Fibroblast of lung (primary cell): Measurements from ENCODE around the gene GAB2. TPM values are rescaled to one million over a fixed set of nuclear protein-coding genes. Genes with fewer than 3 reads are reported as not detected.
A peak's percentile ranks its signal among the peaks of the same experiment; 100 is the strongest.

Source experiments
- DNase-seq, 2 donors: peaks; one replicate each; pipeline versions ENCODE4 v3.0.0 to v3.0.0-alpha.2; 2010; ENCODE audit warnings: low read depth in 2 of 2
- H2AFZ ChIP-seq: 2 replicates; pipeline ENCODE4 v1.5.1; 2012; ENCODE audit warnings: low read length, control low read depth, inconsistent platforms
- H3K27ac ChIP-seq: 2 replicates; pipeline ENCODE4 v1.5.1; 2011; ENCODE audit warnings: low read length, control low read depth; ENCODE audit not compliant: insufficient read depth
- H3K27me3 ChIP-seq: 2 replicates; pipeline ENCODE4 v1.5.1; 2011; ENCODE audit warnings: mild to moderate bottlenecking, low read length; ENCODE audit not compliant: control insufficient read depth, insufficient read depth
- H3K36me3 ChIP-seq: 2 replicates; pipeline ENCODE4 v1.5.1; 2011; ENCODE audit warnings: low read length; ENCODE audit not compliant: control insufficient read depth, insufficient read depth
- H3K4me1 ChIP-seq: 2 replicates; pipeline ENCODE4 v1.5.1; 2011; ENCODE audit warnings: low read length; ENCODE audit not compliant: control insufficient read depth, insufficient read depth; ENCODE audit errors: extremely low read depth
- H3K4me2 ChIP-seq: 2 replicates; pipeline ENCODE4 v1.5.1; 2011; ENCODE audit warnings: low read length, control low read depth; ENCODE audit not compliant: insufficient read depth; ENCODE audit errors: extremely low read depth
- H3K4me3 ChIP-seq, 4 experiments: fragments of 200-600 bp in 1 of 4; sonication (generic) in 1 of 4; replicated peaks in 1 of 4; 2 replicates each; pipeline ENCODE4 v1.5.1; 2011 to 2016; ENCODE audit warnings: low read length in 4 of 4, low read depth in 3 of 4, mild to moderate bottlenecking in 3 of 4, control low read depth in 2 of 4, inconsistent platforms in 1 of 4, mixed read lengths in 1 of 4; ENCODE audit not compliant: insufficient read depth in 1 of 4; ENCODE audit errors: control extremely low read depth in 1 of 4
- H3K79me2 ChIP-seq: 2 replicates; pipeline ENCODE4 v1.5.1; 2012; ENCODE audit warnings: mild to moderate bottlenecking, low read length, inconsistent platforms; ENCODE audit not compliant: control insufficient read depth, insufficient read depth
- H3K9ac ChIP-seq: 2 replicates; pipeline ENCODE4 v1.5.1; 2011; ENCODE audit warnings: mild to moderate bottlenecking, low read length, control low read depth; ENCODE audit not compliant: insufficient read depth
- H3K9me3 ChIP-seq: 2 replicates; pipeline ENCODE4 v1.5.1; 2012; ENCODE audit warnings: low read depth, low read length; ENCODE audit not compliant: control insufficient read depth, insufficient read depth
- H4K20me1 ChIP-seq: 2 replicates; pipeline ENCODE4 v1.5.1; 2011; ENCODE audit warnings: low read length; ENCODE audit not compliant: control insufficient read depth, insufficient read depth; ENCODE audit errors: extremely low read depth
- EZH2 ChIP-seq: IDR thresholded peaks from 2 replicates; pipeline ENCODE4 v1.5.1; 2012; ENCODE audit warnings: low read length, control low read depth, mild to moderate bottlenecking; ENCODE audit errors: missing control alignments
- polyA plus RNA-seq, 2 donors: library from polyadenylated mRNA; depleted of rRNA in 1 of 2; stranded (reverse) in 1 of 2; unstranded in 1 of 2; fragments of >200 nt; gene quantifications; 2 replicates each; pipeline ENCODE4 v1.2.1, GENCODE V29; 2011 to 2012; ENCODE audit warnings: missing spikeins in 1 of 2
- total RNA-seq: library from RNA; depleted of rRNA; stranded (reverse); fragments of >200 nt; gene quantifications from 2 replicates; pipeline ENCODE4 v1.2.1, GENCODE V29; 2014
- TF ChIP-seq, protein P1 (sequence below), 2 donors: IDR thresholded peaks in 1 of 2; conservative IDR thresholded peaks in 1 of 2; 1 replicate in 1 of 2; 2 replicates in 1 of 2; pipeline ENCODE4 v1.5.1; 2011 to 2012; ENCODE audit warnings: low read length in 2 of 2, control low read depth in 1 of 2, inconsistent platforms in 1 of 2, low read depth in 1 of 2, mild to moderate bottlenecking in 1 of 2

GAB2 gene
- total and polyA plus RNA-seq, 2 donors (not counting 1 experiment from before 2014, with no cell fraction given) = 7.1 to 14.0 TPM

DNA sequence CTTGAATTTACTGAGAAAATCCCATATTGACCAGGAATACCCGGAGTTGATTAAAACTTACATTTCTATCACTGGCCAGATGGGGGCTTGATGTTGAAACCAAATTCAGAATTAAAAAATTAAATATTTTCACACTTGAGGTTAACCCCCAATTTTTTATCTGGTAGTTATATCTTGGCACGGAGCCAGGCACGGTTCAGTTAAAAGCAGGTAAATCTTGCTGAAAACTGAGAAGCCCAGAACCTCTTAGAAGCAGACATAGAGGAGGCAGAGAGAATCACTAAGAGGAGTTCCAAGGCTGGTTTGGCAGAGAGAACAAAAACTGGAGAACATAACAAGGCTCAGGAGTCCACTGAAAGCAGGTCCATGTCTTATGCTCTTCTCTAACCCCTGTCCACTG lies 151.2 kb downstream of the GAB2 start:
- Histone ChIP-seq H3K4me3 (no peak overlapping the region), H3K4me1 (no peaks in the 10 kb centered on the region), H3K9ac (no peak overlapping the region), H3K27ac (no peak overlapping the region), H4K20me1 (no peaks in the 10 kb centered on the region), H3K9me3 (no peaks in the 10 kb centered on the region), H3K4me2 (no peak overlapping the region), H2AFZ (no peak overlapping the region), H3K79me2 (no peaks in the 10 kb centered on the region), H3K27me3 (no peaks in the 10 kb centered on the region), H3K36me3 (no peaks in the 10 kb centered on the region)
- no peak for DNase-seq
- TF ChIP-seq, protein P1, sequence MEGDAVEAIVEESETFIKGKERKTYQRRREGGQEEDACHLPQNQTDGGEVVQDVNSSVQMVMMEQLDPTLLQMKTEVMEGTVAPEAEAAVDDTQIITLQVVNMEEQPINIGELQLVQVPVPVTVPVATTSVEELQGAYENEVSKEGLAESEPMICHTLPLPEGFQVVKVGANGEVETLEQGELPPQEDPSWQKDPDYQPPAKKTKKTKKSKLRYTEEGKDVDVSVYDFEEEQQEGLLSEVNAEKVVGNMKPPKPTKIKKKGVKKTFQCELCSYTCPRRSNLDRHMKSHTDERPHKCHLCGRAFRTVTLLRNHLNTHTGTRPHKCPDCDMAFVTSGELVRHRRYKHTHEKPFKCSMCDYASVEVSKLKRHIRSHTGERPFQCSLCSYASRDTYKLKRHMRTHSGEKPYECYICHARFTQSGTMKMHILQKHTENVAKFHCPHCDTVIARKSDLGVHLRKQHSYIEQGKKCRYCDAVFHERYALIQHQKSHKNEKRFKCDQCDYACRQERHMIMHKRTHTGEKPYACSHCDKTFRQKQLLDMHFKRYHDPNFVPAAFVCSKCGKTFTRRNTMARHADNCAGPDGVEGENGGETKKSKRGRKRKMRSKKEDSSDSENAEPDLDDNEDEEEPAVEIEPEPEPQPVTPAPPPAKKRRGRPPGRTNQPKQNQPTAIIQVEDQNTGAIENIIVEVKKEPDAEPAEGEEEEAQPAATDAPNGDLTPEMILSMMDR (conservative IDR thresholded peaks at IDR 0.05 in 1 of 2, IDR thresholded peaks at IDR 0.05 in 1 of 2; ENCODE audit: low read depth in 1 of 2, low read length in 2 of 2) = no peak
- TF ChIP-seq EZH2 = no peak

DNA sequence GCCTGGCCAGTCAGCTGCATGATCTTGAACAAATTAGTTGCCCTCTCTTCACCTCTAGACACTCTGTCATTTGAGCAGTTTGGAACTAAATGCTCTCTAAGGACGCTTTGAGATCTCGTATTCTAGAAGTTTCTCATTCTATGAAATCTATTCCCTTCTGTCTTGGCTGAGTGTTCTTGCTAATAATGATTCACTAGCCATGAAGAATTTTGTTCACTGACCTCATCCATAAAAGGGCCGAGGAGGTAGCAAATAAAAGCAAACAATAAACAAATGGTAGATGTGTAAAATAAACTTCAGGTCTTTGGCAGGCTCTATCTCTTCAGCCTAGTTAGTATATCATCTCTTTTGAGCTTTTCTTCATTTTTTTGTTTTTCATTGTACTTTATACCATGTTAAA lies 152.3 kb downstream of the GAB2 start:
- no peak overlapping the region for H3K9ac ChIP-seq
- H4K20me1 ChIP-seq = no peaks in the 10 kb centered on the region
- H3K36me3 ChIP-seq = no peaks in the 10 kb centered on the region
- no peak overlapping the region for H3K27ac ChIP-seq
- no peaks in the 10 kb centered on the region for H3K4me1 ChIP-seq
- H3K4me3 ChIP-seq = no peak overlapping the region
- TF ChIP-seq, protein P1 (conservative IDR thresholded peaks at IDR 0.05 in 1 of 2, IDR thresholded peaks at IDR 0.05 in 1 of 2; ENCODE audit: low read depth in 1 of 2, low read length in 2 of 2) = no peak
- no peak for TF ChIP-seq EZH2
- H3K9me3 ChIP-seq = no peaks in the 10 kb centered on the region
- H2AFZ ChIP-seq = no peak overlapping the region
- DNase-seq = no peak
- H3K27me3 ChIP-seq = no peaks in the 10 kb centered on the region
- no peaks in the 10 kb centered on the region for H3K79me2 ChIP-seq
- H3K4me2 ChIP-seq = no peak overlapping the region

DNA sequence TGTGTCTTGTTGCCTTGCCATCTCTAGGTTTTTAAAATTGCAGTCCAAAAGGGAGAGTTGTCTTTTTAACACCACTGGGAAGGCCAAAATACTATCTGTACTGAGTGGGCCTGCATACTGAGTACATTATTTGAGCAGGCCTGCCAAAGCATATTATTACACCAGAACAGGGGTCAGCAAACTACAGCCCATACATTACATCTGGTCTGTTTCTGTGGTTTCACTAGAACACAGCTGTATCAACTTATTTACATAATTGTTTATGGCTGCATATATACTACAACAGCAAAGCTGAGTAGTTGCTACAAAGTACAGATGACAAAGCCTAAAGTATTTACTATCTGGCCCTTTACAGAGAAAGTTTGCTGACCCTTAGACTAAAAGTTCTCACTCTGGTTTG lies 154.9 kb downstream of the GAB2 start:
- Histone ChIP-seq H3K4me2 (no peak overlapping the region), H3K4me1 (no peaks in the 10 kb centered on the region), H3K79me2 (no peaks in the 10 kb centered on the region), H3K9me3 (no peaks in the 10 kb centered on the region), H3K27me3 (no peaks in the 10 kb centered on the region), H3K9ac (no peak overlapping the region), H3K27ac (no peak overlapping the region), H4K20me1 (no peaks in the 10 kb centered on the region), H3K36me3 (no peaks in the 10 kb centered on the region), H3K4me3 (no peak overlapping the region), H2AFZ (no peak overlapping the region)
- DNase-seq = peak in 1 of 2 donors; percentile 78
- TF ChIP-seq EZH2 = no peak
- TF ChIP-seq, protein P1 (conservative IDR thresholded peaks at IDR 0.05 in 1 of 2, IDR thresholded peaks at IDR 0.05 in 1 of 2; ENCODE audit: low read depth in 1 of 2, low read length in 2 of 2) = no peak
